ENCODE measurements around the gene MIEF1.

DNA sequence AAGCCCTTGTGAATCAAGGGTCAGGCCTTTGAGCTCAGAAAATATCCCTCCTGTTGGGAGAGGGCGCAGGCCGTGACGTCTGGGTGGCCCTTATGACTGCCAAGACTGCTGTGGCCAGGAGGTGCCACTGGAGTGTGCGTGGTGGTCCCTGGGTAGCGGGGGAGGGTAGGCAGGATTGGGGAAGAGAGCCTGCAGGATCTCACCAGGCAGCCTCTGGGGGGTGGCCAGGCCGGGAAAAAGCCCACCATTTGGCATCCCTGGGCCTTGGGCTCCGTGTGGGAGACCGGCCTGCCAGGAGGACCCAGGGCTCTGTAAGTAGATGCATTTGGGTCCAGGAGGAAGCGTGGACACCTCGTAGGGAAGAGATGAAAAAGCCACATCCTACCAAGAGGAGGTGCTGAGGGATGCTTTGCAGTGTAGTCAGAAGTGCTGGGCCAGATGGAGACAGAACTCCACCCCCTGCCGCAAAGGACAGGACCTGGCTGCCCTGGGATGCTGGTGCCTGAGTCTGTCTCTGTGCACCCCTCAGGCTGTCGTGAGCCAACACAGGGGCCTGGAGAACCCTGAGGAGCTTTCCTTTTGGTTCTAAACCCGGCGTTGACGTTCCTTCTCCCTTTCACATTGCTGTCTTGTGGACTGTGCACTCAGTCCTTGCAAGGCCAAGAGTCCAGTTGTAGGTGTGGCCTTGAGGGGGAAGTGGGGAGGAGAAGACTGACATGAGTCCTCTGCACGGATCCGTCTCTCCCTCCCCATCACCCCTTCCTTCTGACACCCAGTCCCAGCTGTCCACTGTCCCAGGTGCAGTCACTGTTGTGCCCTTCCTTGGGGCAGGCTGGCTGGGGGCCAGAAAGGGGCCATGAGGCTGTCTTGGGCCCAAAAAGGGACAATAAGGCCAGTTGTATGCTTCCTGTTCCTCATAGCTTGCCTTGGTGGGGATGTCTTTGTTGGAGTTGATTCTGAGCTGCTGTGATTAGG is 12.7 kb upstream of the MIEF1 start:
- TF ChIP-seq, protein P1, sequence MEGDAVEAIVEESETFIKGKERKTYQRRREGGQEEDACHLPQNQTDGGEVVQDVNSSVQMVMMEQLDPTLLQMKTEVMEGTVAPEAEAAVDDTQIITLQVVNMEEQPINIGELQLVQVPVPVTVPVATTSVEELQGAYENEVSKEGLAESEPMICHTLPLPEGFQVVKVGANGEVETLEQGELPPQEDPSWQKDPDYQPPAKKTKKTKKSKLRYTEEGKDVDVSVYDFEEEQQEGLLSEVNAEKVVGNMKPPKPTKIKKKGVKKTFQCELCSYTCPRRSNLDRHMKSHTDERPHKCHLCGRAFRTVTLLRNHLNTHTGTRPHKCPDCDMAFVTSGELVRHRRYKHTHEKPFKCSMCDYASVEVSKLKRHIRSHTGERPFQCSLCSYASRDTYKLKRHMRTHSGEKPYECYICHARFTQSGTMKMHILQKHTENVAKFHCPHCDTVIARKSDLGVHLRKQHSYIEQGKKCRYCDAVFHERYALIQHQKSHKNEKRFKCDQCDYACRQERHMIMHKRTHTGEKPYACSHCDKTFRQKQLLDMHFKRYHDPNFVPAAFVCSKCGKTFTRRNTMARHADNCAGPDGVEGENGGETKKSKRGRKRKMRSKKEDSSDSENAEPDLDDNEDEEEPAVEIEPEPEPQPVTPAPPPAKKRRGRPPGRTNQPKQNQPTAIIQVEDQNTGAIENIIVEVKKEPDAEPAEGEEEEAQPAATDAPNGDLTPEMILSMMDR (conservative IDR thresholded peaks at IDR 0.05; ENCODE audit: low read depth in 2 of 2) = no peak
- no peak for TF ChIP-seq CREB1 (CRISPR knock-in tag; IDR thresholded peaks at IDR 0.05; ENCODE audit: low read depth)
- TF ChIP-seq EZH2 (IDR thresholded peaks at IDR 0.05; ENCODE audit: low read depth, unreplicated experiment) = no peak
- TF ChIP-seq, protein P2, sequence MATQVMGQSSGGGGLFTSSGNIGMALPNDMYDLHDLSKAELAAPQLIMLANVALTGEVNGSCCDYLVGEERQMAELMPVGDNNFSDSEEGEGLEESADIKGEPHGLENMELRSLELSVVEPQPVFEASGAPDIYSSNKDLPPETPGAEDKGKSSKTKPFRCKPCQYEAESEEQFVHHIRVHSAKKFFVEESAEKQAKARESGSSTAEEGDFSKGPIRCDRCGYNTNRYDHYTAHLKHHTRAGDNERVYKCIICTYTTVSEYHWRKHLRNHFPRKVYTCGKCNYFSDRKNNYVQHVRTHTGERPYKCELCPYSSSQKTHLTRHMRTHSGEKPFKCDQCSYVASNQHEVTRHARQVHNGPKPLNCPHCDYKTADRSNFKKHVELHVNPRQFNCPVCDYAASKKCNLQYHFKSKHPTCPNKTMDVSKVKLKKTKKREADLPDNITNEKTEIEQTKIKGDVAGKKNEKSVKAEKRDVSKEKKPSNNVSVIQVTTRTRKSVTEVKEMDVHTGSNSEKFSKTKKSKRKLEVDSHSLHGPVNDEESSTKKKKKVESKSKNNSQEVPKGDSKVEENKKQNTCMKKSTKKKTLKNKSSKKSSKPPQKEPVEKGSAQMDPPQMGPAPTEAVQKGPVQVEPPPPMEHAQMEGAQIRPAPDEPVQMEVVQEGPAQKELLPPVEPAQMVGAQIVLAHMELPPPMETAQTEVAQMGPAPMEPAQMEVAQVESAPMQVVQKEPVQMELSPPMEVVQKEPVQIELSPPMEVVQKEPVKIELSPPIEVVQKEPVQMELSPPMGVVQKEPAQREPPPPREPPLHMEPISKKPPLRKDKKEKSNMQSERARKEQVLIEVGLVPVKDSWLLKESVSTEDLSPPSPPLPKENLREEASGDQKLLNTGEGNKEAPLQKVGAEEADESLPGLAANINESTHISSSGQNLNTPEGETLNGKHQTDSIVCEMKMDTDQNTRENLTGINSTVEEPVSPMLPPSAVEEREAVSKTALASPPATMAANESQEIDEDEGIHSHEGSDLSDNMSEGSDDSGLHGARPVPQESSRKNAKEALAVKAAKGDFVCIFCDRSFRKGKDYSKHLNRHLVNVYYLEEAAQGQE (IDR thresholded peaks at IDR 0.05; ENCODE audit: unreplicated experiment) = no peak
- no peak for TF ChIP-seq POLR2AphosphoS5 (IDR thresholded peaks at IDR 0.05; ENCODE audit: low read depth)
- no peak for TF ChIP-seq ZNF114 (CRISPR knock-in tag; IDR thresholded peaks at IDR 0.05)
- no peak for TF ChIP-seq NANOG (IDR thresholded peaks at IDR 0.05; ENCODE audit: borderline replicate concordance)
- TF ChIP-seq, protein P3, sequence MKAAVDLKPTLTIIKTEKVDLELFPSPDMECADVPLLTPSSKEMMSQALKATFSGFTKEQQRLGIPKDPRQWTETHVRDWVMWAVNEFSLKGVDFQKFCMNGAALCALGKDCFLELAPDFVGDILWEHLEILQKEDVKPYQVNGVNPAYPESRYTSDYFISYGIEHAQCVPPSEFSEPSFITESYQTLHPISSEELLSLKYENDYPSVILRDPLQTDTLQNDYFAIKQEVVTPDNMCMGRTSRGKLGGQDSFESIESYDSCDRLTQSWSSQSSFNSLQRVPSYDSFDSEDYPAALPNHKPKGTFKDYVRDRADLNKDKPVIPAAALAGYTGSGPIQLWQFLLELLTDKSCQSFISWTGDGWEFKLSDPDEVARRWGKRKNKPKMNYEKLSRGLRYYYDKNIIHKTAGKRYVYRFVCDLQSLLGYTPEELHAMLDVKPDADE (IDR thresholded peaks at IDR 0.05) = no peak
- TF ChIP-seq JUNB (IDR thresholded peaks at IDR 0.05; ENCODE audit: unreplicated experiment) = no peak

Measured in GM23338 (cell line).